ENCODE results near the gene PRAMEF14.
"Not testable (repeated sequence)": the region's sequence is repeated elsewhere in the genome, so short reads cannot be mapped to it uniquely, and the experiment has no call there.

- TF ChIP-seq POLR2A (IDR thresholded peaks at IDR 0.05; ENCODE audit: low read depth); EP300 (IDR thresholded peaks at IDR 0.05); POLR2AphosphoS5 (IDR thresholded peaks at IDR 0.05): not testable (repeated sequence)
- TF ChIP-seq, protein P1, sequence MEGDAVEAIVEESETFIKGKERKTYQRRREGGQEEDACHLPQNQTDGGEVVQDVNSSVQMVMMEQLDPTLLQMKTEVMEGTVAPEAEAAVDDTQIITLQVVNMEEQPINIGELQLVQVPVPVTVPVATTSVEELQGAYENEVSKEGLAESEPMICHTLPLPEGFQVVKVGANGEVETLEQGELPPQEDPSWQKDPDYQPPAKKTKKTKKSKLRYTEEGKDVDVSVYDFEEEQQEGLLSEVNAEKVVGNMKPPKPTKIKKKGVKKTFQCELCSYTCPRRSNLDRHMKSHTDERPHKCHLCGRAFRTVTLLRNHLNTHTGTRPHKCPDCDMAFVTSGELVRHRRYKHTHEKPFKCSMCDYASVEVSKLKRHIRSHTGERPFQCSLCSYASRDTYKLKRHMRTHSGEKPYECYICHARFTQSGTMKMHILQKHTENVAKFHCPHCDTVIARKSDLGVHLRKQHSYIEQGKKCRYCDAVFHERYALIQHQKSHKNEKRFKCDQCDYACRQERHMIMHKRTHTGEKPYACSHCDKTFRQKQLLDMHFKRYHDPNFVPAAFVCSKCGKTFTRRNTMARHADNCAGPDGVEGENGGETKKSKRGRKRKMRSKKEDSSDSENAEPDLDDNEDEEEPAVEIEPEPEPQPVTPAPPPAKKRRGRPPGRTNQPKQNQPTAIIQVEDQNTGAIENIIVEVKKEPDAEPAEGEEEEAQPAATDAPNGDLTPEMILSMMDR (IDR thresholded peaks at IDR 0.05) = not testable (repeated sequence)
Observed at GRCh38 chr1:13389332-13389731, 42.4 kb upstream of the PRAMEF14 start, which contains the start of gene PRAMEF17.

All from esophagus muscularis mucosa (tissue), 4 donors.